OCI-M1 (cell line): ENCODE results near the gene KIF6.

Experiments used
- DNase-seq: peaks from one replicate; lab custom pipeline; 2025; lab: John Stamatoyannopoulos, UW

KIF6 gene

GRCh38 chr6:39446909-39447308, 278.3 kb downstream of the KIF6 start:
- DNase-seq = no peak

- DNase-seq = no peak
Observed at GRCh38 chr6:39445667-39446066, 279.5 kb downstream of the KIF6 start.

- no peak for DNase-seq
Observed at GRCh38 chr6:39444479-39445019, 280.7 kb downstream of the KIF6 start.

- no peak for DNase-seq
Observed at GRCh38 chr6:39441986-39442385, 283.2 kb downstream of the KIF6 start.

- DNase-seq = no peak
Observed at GRCh38 chr6:39441301-39441700, 283.9 kb downstream of the KIF6 start.

- DNase-seq = no peak
Observed at GRCh38 chr6:39440039-39440426, 285.2 kb downstream of the KIF6 start.

- no peak for DNase-seq
Observed at GRCh38 chr6:39439342-39440038, 285.7 kb downstream of the KIF6 start.

- no peak for DNase-seq
Observed at GRCh38 chr6:39433630-39434029, 291.6 kb downstream of the KIF6 start.

GRCh38 chr6:39432330-39433025, 292.7 kb downstream of the KIF6 start:
- no peak for DNase-seq

GRCh38 chr6:39430871-39431523, 294.2 kb downstream of the KIF6 start:
- DNase-seq = no peak

GRCh38 chr6:39430446-39430845, 294.8 kb downstream of the KIF6 start:
- DNase-seq = no peak

GRCh38 chr6:39428816-39429215, 296.4 kb downstream of the KIF6 start:
- DNase-seq = no peak

GRCh38 chr6:39428152-39428551, 297.1 kb downstream of the KIF6 start:
- DNase-seq = no peak

- DNase-seq = no peak
Observed at GRCh38 chr6:39426073-39426456, 299.1 kb downstream of the KIF6 start.

GRCh38 chr6:39425346-39426072, 299.7 kb downstream of the KIF6 start:
- no peak for DNase-seq

- no peak for DNase-seq
Observed at GRCh38 chr6:39424831-39425230, 300.4 kb downstream of the KIF6 start.

GRCh38 chr6:39422238-39422637, 303.0 kb downstream of the KIF6 start:
- DNase-seq = no peak

- no peak for DNase-seq
Observed at GRCh38 chr6:39421383-39422225, 303.6 kb downstream of the KIF6 start.

GRCh38 chr6:39420300-39421265, 304.6 kb downstream of the KIF6 start:
- DNase-seq = no peak

- no peak for DNase-seq
Observed at GRCh38 chr6:39419607-39420006, 305.6 kb downstream of the KIF6 start.
